ELF-1 (cell line): Measurements from ENCODE around the gene PSMB5.
A peak's percentile ranks its signal among the peaks of the same experiment; 100 is the strongest.

Experiments
- DNase-seq: peaks from one replicate; pipeline ENCODE4 v3.0.0-alpha.2; 2016; ENCODE audit warnings: low read depth, low spot score

The PSMB5 gene

DNA sequence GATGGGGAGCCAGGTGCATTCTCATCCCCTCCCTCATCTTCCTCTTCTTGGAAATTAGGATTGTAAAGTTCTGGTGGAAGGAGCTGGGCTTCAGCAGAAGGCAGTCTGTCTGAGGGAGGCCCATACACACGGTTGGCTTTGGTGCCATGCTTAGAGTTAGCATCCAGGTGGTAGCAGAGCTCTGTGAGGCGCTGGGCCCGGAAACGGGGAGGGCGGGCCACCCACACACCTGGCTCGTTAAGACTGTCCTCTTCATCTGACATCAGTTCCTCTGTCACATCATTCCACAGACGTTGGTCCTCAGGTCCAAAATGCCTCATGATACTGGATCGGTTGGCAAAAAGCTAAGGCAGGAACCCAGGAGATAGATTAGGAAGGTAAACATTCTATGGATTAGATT lies 47.4 kb downstream of the PSMB5 start:
- DNase-seq: no peak

DNA sequence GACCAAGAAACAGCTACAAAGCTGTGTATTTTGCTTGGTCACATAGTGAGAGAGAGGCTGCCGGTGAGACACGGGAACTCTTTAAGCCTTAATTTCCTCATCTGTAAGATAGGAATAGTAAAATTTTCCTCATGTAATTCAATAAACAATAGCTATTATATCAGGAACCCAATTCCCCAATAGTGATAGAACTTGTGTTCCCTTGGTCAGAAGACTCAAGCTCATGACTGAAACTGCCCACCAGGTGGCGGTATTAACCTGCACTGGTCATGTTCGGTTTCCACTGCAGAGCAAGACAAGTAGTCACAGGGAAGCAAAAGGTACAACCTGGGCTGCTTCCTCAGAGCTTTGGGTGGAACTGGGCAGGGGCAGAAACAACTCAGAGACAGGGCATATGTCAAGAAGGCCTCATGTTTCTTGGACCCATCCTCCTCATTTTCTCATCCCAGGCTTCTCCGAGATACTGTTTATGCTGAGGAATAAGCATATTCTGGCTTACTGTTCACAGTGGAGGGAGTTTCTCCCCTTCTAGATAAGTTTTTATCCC lies 48.1 kb downstream of the PSMB5 start:
- peak; percentile 81 for DNase-seq

DNA sequence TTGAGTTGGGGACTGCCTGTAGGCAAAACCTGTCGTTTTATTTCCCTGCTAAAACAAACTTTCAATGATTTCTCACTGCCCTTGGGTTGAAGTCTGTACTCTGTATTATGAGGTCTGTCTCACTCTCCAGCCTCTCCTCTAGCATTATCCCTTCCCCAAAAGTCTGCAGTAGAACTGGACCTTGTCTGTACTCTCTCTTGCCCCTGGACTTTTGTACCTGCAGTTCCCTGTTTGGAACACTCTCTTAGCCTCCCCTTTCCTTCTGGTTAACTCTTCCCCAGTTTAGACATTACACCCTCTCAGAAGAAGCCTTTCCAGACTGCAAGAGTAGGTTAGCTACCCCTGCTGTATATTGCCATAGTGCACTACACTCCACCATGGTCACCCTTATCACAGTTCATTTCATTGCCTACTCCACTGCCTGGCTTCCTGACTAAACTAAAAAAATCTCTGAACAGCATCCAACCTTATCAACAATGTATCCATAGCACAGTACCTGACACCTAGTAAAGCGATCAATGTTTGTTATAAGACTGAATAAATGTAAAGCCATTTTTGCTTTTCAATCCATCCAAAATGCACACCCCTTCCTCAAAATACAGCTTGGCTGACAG lies 48.7 kb downstream of the PSMB5 start:
- no peak for DNase-seq

DNA sequence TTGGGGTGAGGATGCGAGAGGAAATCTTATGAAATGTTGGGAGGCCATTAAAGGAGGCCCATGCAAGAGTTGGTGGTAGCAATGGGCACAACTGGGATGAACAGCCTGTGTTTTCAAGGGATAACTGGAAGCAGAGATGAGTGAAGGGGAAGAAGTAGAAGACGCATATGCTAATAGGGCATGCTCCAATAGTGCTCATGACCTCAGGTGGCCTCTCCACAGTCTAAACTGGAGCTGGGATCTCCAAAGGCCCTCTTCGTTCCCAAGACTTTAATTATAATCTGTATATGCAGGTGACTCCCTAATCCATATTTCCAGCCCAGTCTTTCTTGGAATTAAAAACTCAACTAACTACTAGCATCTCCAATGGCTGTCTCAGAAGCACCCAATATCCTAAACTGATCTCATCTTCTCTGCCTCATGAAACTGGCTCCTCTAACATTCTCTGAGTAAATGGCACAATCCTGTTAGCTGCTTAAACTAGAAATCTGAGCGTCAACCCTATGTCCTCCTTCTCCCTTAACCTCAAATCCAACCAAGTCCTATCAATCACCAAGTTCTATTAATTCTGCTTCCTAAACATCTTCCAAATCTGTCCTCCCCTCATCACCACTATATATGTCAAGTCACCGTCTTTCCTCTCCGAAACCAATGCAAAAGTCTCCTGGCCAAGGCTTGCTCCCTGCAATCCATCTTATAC lies 49.6 kb downstream of the PSMB5 start:
- DNase-seq: no peak

DNA sequence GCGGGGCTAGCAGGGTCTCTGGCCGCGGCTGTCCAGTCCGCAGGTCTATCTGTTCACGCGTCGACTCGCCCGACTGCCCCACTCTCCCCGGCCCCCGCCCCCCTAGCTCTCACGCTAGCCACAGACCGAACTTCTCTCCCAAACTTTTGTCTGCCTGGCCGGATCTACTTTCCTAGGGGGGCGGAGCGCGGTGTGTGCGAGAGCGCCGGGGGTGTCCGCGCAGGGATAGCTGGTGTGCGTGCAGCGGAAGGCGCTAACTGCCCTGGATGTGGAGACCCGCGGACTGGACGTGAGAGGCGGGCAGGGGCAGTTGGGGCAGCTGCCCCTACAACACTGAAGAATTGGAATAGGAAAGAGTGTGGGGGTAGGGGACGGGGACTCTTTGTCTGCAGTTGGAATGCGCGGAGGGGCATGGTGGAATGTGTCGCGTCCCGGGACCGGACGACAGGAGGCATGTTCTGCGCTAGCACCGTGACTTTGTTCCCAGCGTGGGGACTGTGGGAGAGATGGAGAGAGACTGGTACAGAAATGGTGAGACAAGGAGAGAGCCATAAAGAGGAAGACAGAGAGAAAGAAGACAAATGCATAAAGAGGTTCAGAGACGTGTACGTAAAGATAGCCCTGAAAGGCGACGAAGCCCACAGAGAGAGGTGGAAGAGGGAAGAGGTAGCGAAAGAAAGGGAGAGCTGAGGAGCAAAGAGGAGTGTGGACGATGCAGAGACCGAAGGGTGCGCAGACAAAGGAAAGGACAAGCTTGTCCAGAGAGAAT lies 52.0 kb downstream of the PSMB5 start, which contains the start of gene AJUBA:
Gene AJUBA, minus strand, starts transcription at position 75 of the 769 bp plus-strand sequence. CDS start 285 bp downstream, outside the sequence.
- DNase-seq: peak; percentile 93

DNA sequence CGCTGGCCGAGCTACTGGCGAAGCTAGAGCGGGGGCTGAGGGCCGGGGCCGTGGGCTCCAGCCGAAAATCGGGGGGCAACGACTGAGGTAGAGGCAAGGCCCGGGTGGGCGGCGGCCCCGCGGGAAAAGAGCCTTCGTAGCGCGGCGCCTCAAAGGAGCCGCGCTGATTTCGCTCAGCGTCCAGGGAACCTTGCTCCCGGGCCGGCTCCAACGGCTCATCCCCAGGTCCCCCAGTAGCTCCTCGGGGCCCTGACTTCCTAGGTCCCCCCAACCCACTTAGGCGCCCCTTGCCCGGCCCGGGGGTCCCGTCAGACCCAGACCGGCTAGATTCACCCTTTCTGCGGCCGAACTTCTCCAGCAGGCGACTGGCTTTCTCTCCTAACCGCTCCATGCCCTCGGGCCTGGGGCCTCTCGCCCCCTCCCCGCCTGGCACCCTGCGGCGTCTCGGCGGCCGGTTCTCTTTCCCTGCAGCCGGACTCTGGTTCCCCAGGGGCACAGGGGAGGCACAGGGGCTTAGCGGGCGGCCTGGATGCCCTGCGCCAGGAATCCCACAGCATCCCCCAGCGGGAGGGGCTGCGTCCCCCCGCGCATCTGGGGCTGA lies 52.7 kb downstream of the PSMB5 start:
- peak; percentile 86 for DNase-seq

DNA sequence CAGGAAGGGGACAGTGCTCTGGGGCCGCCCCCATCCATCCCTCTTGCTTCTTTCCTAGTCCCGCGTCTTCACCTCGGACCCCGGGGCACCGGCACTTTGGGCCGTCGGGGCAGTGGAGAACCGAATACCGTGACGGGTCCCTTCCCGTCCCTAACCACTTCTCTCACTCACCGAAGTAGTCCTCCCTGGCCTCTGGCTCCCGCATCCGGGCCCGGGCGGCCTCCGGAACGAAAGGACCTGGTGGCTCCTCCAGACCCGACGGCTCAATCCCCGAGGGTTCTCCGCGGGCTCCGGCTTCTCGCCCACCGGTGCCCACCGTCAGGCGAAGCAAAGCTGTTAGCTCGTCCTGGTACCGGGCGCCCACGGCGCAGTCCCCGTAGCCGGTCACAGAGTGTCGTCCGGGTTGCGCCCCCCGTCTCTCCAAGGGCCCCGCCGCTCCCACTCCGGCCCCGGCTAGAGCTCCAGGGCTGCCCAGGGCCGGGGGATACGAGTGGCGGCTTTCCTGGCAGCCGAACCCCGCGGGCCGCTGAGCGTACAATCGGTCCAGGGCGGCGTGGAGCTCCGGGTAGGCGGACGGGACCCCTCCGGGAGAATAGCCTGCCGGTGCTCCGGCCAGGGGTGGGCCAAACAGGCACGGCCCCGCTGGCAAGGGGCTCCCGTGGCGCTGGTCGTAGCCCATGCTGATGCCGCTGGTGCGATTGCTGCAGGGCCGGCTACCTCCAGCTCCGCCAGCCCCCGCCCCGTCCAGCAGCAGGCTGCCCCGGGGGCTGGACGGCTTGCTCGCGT lies 53.4 kb downstream of the PSMB5 start:
- peak; percentile 65 for DNase-seq

DNA sequence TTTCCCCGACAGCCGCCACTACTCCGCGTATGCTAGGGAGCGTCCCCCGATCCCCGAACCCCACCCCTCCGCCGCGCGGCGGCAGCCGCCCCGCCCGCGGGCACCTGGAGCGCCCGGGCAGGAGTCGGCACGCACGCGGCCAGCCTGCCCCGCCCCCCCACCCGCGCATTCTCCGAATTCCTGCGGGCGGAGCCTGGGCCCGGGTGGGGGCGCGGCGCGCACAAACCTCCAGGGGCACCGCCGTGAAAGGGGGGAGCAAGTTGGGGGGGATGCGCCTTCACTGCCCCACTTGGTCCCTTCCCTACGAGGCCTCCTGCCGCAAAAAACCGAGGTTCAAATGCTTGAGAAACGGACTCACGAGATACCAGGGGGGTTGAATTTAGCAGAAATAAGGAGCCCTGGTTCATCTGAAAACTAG lies 54.0 kb downstream of the PSMB5 start:
- DNase-seq: no peak

DNA sequence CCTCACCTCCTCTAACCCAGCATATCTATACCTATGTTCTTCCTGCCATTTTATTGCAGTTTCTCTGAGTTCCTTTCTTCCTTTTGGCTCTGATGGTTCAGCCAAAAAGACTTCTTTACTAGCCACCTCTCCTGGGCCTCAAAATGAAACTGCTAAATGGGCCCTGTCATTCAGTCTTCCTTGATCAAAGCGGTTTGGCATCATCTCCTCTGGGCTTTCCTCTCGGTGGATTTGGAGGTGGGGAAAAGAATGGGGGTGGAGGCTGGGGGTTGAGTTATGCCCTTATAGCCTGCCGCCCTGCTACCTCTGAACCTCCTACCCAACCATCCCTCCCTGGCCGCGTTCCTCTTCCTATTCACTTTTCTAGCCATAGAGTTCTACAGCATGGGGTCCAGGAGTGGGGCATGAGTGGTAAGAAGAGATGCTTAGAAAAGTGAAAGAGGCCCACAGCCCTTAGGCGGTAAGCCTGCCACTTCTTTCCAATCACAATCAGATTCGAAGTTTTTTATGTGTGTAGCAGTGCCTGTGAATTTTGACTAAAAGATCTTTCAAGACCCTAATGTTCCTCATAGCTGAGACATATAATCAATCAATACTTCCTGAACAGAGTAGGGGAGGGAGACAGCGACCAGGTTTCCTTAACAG lies 54.8 kb downstream of the PSMB5 start:
- DNase-seq: peak; percentile 10

DNA sequence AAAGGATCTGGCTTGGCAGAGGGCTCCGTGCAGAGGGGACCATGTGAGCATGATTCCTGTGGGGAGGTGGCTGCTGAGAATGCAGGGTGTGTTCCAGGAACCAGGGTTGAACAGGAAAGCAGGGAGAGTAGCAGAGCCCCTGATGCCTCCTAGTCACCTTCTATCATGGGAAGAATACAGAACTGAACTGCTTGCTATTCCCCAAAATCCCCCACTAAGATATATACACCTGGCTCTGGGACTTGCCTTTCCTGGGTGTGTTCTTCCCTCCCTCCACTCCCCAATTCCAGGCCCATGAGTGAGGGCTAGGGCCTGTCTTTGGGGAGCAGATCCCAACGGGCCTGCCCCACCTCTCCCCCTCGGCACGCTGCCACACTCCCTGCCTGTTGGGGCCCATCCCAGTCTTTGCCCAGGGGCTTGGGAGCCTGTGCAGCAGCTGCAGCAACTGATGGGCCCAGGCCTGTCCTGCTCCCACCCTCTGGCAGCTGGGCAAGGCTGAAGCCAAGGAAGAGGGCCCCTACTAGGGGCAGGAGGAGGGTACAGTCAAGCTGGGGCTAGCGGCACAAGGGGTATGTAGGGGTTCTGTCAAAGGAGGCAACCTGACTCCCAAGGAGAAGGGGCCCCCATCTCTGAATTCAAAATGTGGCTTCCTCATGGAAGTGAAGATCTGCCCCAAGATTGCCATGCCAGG lies 55.6 kb downstream of the PSMB5 start:
- DNase-seq: peak; percentile 9

DNA sequence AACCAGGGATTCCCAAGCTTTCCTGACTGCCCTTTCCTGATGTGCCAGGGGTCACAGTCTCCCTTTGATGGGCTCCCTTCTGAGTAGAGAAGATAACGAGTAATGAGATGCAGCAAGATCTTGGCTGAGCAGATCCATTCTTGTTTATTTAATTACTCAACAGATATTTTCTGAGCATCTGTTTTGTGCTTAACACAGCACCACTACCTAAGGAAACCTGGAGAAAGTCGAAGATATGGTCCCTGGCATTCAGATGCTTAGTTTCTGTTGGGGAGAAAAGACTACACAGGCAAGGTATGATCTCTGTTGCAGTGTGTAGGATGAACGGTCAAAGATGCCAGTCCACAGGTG lies 56.2 kb downstream of the PSMB5 start:
- DNase-seq: no peak

DNA sequence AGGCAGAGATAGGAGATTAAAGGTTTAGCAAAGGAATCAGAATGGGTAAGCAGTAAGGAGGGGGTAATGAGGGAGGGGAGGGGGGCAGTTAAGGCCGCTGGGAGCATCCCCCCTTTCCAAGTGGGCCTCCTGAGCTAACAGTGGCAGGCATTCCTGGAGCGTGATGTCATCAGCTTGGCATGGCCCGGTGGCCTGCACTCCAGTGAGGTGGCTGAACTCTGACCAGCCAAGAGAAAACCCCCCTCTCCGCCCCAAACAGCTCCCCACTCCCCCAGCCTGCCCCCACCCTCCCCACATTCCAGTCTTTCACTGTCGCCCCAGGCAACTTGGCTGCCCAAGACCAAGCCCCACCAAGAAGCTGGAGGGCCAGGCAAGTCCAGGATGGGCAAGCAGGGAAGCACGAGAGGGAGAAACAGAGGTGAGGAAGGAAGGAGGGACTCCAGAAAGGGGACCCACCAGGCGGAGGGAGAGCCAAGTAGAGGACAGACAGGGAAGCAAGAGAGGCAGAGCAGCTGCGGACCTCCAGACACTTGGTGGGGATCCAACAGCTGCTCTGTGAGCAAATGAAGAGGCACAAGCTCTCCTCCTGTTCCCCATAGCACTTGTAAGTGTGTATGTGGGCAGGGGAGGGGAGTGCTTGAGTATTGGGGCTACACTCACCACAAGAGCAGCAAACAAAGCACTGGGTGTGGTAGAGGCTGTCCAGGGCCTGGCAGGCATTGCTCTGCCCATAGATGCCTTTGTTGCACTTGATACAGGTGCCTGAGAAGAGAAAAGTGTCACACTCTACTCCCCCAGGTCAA lies 56.8 kb downstream of the PSMB5 start:
- DNase-seq: peak; percentile 93

DNA sequence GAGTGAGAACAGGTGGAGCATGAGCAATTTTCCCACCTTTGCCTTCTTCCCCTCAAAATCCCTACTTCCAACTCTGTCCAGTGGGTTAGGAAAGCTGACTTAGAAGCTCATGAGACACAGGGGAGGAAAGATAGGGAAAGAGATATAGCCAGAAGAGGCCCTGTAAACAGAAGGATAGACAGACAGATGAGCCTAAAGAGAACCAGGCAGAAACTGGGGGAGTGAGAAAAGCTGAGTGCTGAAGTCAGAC lies 57.3 kb downstream of the PSMB5 start:
- no peak for DNase-seq

DNA sequence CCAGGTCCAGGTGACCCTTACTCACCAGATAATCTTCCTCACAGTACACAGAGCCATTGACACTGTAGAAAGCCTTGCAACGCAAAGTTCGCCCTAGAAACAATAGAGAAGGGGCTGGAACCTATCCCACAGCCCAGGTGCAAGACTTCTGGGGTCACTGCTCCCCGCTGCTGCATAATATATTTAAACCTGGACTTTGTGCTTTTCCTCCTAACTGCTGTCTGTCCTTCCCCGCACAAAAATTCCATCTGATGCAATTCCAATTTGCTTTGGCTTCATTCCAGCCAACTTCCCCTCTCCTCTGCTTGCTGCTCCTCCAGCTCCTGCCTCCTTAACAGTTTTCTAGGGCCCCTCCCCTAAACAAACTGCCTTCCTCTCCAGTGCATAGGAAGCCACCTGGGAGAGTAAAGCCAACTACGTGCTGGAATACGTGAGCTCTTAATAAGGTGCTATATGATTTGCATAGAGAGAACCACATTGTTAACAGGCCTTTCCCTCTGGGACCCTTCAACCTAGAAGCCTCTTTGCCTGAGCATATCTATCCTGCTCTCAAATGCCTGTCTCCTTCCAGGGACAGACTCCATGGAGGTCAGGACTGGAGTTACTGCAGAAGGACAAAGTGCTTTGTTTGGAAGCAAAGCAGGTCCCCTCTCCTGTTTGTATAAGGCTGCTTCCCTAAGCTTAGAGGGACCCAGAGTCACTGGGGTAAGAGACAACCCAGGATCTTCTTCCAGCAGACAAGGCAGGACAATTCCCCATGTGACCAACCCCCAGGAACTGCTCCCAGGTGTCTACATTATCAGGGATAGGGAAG lies 57.9 kb downstream of the PSMB5 start:
- peak; percentile 14 for DNase-seq
